Pons (tissue), 1 donor: ENCODE measurements around the gene TRPV5.
"Not testable (repeated sequence)": the region's sequence is repeated elsewhere in the genome, so short reads cannot be mapped to it uniquely, and the experiment has no call there.

ENCODE experiments used
- DNase-seq: peaks from one replicate; pipeline ENCODE4 v3.0.0-alpha.2; 2016; ENCODE audit warnings: low spot score

Gene TRPV5

DNA sequence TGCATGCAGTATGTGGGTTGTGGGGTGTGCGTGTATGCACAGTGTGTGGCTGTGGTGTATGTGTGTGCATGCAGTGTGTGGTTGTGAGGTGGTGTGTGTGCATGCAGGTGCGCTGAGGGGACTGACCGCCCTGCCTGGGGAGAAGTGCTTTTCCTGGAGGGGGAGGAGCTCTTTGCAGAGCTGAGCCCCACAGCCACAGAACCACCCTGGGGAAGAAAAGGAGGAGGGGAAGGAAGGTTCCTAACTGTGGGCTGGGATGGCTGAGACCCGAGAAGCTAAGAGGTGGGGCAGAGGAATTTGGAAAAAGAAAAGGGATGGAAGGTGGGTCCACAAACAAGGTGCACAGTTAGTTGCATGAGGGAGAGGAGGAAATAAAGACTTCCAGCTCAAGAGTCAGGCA, at the start of gene TRPV5:
TSS of gene TRPV5 (minus strand) at position 123 of the 400 bp plus-strand sequence. CDS start 287 bp downstream, outside the sequence.
- no peak for DNase-seq

DNA sequence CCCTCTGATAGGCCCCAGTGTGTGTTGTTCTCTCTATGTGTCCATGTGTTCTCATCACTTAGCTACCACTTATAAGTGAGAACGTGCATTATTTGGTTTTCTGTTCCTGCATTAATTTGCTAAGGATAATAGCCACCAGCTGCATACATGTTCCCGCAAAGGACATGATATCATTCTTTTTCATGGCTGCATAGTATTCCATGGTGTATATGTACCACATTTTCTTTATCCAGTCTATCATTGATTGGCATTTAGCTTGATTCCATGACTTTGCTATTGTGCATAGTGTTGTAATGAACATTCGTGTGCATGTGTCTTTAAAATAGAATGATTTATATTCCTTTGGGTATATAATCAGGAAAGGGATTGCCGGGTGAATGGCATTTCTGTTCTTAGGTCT, 44.9 kb upstream of the TRPV5 start:
- DNase-seq = not testable (repeated sequence)

DNA sequence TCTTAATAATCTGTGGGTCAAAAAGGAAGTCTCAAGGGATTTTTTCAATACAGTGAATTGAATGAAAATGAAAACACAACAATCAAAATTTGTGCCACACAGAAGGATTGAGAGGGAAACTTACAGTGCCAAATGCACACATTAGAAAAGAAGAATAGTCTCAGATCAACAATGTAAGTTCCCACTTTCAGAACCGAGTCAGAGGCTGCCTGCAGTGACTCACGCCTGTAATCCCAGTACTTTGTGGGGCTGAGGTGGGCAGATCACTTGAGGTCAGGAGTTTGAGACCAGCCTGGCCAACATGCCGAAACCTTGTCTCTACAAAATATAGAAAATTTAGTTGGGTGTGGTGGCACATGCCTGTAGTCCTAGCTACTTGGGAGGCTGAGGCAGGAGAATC, 41.1 kb upstream of the TRPV5 start:
- DNase-seq = no peak

DNA sequence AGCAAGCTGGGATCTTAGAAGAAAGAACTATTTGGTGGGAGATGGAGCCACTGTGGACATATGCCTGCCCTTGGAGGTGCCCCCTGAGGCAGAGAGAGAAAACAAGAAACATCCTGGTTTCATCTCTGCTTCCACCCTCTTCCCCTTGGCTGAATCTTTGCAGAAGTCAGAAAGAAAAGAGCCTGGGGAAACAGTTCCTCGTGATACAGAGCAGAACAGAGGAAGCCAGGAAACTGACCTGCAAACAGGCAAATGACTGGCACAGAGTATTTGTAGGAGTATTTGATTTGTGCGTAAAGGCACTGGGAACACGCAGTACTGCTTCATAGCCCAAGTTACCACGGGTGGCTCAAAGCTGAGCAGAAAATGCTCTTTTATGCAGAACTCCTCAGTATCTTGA, 35.6 kb upstream of the TRPV5 start:
- DNase-seq = peak; percentile 12

DNA sequence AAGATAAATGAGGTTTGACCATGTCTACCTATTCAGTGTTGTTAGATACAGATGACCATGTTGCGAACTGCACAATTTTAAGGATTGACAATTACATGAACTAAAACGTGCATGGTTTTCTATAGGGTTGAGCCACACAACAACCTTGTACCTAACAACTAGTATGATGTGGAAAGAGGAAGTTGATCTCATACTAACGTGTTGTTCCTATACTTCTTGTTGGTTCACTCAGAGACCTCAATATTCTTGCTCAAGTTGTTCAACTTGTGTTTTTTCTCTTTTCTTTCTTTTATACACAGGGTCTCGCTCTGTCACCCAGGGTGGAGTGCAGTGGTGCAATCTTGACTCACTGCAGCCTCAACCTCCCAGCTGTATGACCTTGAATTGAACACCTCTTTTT, 34.7 kb upstream of the TRPV5 start:
- no peak for DNase-seq

DNA sequence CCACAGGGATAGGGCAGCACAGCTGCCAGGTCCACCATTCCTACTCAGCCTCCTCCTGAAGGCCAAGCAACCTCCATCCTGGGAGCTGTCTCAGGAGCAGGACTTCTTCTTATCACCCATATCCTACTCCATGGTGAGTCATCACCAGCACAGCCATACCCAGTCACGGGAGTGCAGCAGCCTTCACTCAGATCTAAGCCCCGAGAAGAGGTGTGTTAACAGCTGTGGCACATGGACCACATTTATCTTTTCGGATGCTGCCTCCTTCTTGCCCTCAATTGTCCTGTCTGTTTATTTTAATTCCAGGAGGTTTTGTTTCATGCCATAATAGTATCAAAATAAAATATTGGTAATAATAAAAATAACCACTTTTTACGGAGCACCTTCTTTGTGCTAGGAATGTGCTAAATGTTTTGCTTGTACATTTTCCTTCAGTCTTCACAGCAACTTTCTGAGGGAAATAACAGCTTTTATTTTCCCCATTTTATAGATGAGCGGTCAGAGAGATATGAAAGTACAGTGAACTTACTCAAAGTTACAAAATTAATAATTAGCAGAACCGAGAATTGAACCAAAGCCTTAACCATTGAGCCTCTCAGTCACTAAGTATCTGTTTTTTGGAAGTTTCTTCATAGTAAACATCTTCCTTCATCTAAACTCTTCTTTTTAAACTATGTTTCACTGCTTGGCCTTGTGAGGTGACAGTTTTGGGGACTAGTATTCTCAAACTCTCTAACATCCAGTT, 31.1 kb upstream of the TRPV5 start:
- DNase-seq = no peak

DNA sequence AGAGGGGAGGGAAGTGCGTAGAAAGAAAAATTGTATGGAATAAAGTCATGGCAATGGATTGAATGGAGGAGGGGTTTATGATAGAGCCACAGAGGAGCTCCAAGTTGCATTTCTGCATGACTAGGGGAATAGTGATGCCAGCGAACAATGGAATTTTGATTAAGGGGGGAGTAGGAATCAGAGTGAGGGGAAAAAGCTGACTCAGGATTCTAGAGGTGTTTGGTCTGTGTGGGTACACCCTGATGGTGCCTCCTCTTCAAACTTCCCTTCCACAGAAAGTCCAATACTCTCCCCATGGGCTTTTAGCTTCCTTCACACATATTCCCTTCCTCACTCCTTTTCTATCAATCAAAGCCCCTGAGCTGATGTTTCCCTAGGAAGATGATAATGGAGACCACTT, 30.4 kb upstream of the TRPV5 start:
- no peak for DNase-seq

DNA sequence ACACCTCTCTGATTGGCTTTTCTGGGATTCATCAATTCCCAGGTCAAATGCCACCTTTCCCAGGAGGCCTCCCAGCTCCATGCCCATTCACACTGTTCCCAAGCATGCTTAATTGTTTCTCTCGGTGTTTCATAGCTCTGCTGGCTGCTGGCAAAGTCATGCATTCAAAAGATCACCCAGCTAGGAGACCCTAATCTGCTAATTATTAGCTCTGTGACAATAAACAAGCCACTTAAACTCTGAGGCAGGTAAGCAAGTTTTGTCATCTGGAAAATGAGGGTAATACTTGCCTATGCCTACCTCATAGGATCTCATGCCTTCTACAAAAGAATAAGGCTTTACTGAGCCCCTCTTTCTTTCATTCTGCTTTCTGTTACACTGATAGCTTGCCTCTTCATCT, 29.4 kb upstream of the TRPV5 start:
- no peak for DNase-seq

DNA sequence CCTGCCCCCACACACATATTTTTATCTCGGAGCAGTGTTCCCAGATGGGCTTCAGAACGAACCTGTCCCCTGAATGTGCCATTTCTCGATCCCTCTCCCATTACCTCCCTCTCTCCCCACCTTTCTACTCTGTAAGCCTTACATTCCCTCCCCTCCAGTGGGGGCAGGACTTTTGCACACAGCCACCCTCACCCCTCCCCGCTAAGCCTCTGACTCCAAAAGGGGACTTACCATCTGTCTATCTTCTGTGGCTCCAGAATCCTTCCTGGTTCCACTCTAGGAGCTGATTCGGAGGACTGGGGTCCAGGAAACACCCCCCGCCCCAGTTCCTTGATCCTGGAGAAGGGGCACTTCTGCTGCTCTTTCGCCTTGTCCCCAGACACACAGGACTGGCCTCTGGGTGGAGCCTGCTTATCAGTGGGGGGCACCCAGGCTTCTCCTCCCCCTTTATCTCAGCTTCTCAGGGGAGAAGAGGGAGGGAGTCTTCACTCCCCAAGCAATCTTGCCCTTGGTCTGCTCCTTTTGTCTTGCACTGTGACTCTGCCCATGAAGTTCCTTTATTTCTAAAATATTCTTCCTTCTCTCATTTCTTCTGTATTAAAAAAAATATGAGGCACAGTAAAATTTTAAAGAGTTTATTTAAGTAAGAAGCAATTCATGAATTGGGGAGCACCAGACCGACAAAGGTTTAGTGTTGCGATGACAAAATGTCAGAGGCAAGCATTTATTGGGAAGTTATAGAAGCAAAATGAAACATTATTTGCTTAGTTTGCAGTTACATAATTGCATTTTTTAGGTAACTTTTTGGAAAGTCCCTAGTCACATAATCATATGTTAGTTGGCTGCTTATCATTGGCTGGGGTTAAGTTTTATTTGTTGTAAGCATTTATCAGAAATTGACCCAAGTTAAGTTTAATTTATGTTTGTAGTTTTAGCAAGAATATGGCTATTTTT, 28.7 kb upstream of the TRPV5 start, which contains the start of gene KEL:
TSS of gene KEL (minus strand) at position 391 of the 954 bp plus-strand sequence. CDS start at position 234, 157 bp downstream.
- no peak for DNase-seq

DNA sequence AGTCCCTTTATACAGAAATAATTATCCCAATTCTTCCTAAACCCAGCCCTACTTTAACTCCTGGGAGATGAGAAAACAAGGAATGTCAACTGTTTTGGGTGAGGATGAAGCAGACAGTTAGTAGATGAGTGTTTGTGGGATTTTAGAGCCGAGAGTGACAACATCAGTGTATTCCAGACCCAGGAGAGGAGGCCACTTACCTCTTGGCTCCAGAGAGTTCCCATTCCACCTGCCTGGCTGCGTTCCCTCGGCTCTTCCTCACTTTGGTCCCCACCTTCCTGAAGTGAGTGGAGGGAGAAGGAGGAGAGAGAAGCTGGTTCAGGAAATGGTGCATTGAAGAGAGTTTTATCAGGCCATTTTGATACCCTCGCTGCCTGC, 28.0 kb upstream of the TRPV5 start:
- no peak for DNase-seq

DNA sequence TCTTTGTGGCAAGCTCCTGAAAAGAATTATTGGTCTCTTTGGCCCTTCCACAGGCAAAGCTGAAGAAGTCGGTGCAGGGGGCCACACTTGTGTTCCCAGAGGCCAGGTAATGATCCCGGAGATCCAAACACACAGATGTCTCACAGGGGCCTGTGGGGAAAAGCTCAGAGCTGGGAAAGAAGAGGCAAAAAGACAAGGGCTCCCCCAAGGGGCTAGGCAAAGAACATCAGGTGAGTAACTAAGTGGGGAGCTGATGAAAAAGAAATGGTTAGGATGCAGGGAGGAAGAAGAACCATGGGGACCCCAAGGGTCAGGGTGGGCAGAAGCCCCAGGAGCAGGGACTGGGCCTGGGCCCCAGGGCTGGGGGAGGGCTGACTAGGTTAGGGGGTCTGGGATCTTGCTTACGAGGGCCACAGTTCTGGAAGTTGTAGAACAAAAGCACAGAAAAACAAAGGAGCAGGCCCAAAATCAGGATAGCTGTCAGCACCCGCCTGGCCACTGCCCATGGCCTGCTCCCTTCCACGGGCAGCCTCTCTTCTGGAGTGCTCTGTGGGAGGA, 27.5 kb upstream of the TRPV5 start:
- no peak for DNase-seq

DNA sequence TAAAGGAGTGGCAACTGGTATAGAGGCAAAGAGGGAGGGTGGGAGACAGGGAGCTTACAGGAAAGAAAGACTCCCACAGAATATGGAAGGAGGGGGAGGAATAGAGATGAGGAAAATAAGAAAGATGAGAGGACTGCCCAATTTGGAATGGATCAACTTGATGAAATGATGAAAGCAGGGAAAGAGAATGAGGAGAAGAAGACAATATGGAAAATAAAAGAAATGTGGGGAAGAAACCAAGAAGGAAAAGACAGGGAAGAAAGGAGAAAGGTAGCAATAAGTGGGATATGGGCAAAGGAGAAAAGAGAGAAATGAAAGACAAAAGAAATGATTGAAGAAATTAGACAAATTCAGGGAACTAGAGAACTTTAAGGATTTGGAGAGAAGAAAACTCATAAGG, 25.7 kb upstream of the TRPV5 start:
- no peak for DNase-seq

DNA sequence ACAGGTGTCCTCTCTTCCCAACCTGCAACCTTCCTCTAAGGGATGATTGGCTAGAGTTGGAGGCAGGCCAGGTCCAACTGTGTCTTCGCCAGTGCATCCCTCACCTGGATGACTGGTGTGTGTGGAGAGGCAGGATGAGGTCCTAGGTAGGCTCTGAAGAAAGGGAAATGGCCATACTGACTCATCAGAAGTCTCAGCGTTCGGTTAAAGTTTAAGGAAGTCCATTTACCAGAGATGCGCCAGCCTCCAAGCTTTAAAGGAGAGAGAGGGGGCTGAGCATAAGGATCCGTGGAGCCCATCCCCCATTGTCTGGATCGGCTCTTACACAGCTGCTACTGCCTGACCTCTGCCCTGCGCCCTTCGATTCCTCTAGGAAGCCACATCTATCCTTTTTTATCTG, 24.2 kb upstream of the TRPV5 start:
- DNase-seq = no peak

DNA sequence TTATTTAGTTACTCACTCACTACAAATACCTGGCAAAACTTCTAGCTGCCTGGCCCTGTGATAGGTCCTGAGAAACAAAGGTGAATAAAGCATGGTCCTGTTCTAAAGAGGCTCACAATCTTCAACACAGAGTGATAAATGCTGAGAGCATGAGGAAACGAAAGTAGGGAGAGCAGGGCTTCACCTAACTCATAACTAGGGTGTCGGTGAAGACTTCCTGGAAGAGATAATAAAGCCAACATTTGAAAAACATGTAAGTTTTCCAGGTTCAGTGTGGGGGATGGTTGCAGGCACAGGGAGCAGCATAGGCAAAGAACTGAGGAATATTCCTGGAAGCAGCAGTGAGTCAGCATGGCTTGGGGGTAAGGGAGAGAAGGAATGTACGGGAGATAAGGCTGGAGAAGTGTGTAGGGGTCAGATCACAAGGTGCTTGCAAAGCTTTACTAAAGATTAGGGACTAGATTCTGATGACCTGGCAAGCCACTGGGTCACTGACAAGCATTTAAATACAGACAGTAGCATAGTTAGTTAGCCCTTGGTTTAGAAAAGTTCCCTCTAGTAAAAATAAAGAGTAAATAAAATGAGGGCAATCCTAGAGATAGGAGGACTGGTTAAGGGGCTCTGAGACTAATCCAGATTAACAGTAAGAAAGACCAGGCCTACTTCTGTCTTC, 23.5 kb upstream of the TRPV5 start:
- no peak for DNase-seq

DNA sequence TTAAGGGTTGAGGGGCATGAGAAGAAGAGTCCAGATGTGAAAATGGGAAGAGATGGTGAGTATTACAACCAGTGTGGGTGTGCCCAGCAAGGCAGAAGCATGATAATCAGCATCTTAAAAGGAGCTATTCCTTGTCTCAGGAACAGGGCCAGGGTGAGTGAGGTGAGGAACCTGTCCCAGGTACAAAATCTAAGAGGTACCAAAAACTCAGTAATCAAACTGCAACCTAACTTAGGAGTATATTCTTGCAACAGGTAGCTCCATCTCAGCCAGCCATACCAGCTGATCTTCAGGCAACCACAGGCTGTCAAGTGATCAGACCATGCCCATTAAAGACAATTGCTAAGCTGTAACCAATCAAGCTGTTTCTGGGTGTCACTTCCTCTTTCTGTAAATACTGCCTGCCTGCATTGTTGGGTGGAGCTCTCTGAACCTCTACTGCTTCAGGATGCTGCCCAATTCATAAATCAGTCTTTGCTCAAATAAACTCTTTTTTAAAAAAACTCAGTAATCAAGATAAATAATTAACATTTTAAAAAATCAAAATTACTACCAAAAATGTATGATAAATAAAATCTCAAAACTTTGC, 21.2 kb upstream of the TRPV5 start:
- DNase-seq = no peak

DNA sequence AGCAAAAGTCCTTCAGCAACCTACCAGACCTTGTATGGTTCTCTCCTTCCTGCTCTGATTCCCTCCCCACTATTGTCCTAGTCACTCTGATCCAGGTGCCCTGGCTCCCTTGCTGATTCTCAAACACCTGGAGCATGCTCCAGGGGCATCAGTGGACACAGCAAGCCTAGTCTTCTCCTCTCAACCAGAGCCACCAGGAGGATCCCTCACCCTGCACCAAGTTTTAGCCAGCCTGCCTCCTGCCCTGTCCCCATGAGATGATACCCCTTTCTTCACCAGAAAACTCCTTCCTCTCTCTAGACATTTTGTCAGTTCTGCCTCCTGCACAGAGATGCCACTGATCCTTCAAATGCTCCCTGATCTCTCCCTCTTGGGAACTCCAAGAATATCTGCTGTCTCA, 16.7 kb upstream of the TRPV5 start:
- no peak for DNase-seq

DNA sequence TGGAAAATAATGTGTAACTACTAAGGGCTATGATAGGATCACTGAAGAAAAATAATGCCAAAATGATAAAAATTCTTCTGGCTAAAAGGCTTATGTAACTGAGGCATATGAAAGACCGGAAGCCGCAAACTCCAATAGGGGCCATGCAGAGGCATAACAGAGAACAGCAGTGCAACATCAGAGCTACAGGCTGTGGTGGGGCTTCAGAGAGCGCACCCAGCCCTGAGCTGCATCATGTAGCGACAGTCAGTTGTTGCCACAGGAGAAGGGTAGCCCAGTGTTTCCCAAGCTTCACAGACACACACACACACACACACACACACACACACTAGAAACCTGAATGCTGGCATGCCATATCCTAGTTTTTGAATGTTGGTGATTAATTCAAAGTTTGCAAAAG, 15.1 kb upstream of the TRPV5 start:
- DNase-seq = no peak

DNA sequence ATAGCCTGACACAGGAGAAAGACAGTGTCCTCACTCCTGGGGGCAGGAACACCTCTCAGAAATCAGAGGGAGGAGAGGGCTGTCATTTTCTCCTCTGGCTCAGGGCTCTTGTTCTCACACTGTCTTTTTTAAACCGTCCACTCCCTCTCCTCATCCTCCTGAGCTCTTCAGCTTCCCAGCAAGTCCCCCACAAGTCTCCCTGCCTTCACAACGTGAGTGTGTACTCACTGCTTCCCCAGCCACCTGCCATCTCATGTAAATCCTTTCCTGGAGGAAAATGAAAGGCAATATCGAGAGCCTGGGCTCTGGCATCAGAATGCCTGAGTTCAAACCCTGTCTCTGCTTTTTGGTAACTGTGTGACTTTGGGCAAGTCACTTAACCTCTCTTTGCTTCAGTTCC, 11.5 kb upstream of the TRPV5 start:
- no peak for DNase-seq

DNA sequence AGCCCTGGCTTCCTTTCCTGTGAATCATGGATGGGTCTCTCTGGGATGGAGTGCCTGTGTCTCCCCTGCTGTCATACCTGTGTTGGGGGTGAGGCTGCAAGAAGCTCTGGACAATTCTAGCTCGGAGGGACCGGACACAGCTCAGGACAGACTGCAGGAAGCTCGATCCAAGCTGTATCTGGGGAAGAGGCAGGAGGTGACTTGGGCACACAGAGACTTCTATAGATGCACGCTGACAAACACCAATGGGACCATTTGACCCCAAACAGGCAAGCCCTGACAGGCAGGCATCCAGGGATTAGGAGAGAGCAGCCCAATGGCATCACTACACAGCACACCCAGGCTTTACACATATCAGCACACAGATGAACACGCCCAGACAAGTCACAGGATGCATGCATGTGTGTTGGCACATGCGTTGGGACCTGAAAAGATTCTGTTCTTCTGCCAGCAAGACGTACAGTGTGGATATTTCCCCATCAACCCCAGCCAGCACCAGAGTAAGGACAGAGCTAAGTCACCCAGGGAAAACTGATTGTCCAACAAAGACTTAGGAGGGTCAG, 10.2 kb upstream of the TRPV5 start:
- DNase-seq = no peak

DNA sequence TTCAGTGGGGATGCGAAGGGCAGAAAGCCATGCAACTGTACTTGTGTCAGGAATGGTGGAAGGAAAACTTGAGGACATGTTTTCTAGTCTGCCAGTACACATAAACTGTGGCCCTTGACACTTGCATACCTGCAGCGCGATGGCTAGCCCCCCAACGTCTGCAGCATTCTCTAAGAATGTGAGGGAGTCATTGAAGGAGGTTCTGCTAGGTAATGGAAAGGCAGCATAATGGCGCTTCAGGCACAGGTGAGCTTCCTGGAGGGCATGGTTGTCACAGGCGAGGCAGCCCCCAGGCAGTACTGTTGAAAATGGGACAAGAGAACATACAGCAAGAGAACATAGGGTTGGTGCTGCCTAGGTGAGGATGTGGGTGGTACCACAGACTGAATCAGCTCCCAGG, 9.2 kb upstream of the TRPV5 start:
- no peak for DNase-seq

DNA sequence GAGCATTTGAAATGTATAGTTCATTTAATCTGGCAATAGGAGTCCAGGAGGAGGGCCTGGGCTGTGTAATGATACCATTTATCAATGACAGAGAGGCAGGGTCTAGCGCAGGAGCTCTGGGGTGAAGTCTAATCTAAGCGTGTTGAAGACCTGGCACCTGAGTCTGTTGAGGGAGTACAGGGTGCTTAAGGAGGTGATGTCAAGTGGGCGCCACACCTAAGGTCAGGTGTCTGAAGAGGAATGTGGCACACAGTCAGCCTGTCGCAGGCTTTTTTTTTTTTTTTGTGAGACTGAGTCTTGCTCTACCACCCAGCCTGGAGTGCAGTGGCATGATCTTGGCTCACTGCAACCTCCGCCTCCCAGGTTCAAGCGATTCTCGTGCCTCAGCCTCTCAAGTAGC, 8.0 kb upstream of the TRPV5 start:
- no peak for DNase-seq
